Activated CD4-positive, alpha-beta memory T cell treated with anti-CD3 and anti-CD28 coated beads, Interleukin-2, amount 10 ng/mL, durations not matched to agents 7 days and 5 days (primary cell): ENCODE results near the gene LRFN3. TPM values are rescaled to one million over a fixed set of nuclear protein-coding genes. Genes with fewer than 3 reads are reported as not detected.
"Not testable (repeated sequence)": the region's sequence is repeated elsewhere in the genome, so short reads cannot be mapped to it uniquely, and the experiment has no call there.

Source experiments
- CTCF ChIA-PET: fragments of 350-600 bp; sonication (Branson Sonifier 250); formaldehyde crosslinking; loops from one replicate; lab custom pipeline; 2021; ENCODE audit warnings: antibody characterized with exemption, inconsistent platforms; lab: Charles Lee
- POLR2A ChIA-PET: fragments of 350-600 bp; sonication (Branson Sonifier 250); formaldehyde crosslinking; loops from one replicate; lab custom pipeline; 2021; ENCODE audit warnings: antibody characterized with exemption; lab: Charles Lee
- DNase-seq: peaks from one replicate; pipeline ENCODE4 v3.0.0-alpha.2; 2020
- H3K27ac Mint-ChIP-seq: one replicate; pipeline ENCODE4 v1.8.0; 2021; ENCODE audit warnings: mild to moderate bottlenecking, mixed read lengths
- H3K27me3 Mint-ChIP-seq: one replicate; pipeline ENCODE4 v1.8.0; 2021; ENCODE audit warnings: mixed read lengths
- H3K36me3 Mint-ChIP-seq: one replicate; pipeline ENCODE4 v1.8.0; 2021; ENCODE audit warnings: low read depth, mixed read lengths
- H3K4me1 Mint-ChIP-seq: one replicate; pipeline ENCODE4 v1.8.0; 2021; ENCODE audit warnings: mixed read lengths
- H3K4me3 Mint-ChIP-seq: one replicate; pipeline ENCODE4 v1.8.0; 2021; ENCODE audit warnings: mild to moderate bottlenecking, mixed read lengths
- H3K9me3 Mint-ChIP-seq: one replicate; pipeline ENCODE4 v1.8.0; 2021; ENCODE audit warnings: mixed read lengths
- total RNA-seq, 2 experiments: library from RNA; stranded (reverse); gene quantifications; one replicate each; pipeline ENCODE4 v1.2.3, GENCODE V29; 2021

LRFN3 gene
- total RNA-seq, result 10 to 100 TPM; 13.5 to 17.0 TPM

- H3K4me1 Mint-ChIP-seq, result peaks cover 44% of the 10 kb centered on the region
- POLR2A ChIA-PET, result no interaction called here
- peak within 1 kb of the TSS; percentile 84 for H3K4me3 Mint-ChIP-seq
- CTCF ChIA-PET, result no interaction called here
- H3K36me3 Mint-ChIP-seq, result peaks cover 3% of the 10 kb centered on the region
- no peaks in the 10 kb centered on the region for H3K27me3 Mint-ChIP-seq
- DNase-seq, result peak; percentile 74
- no peaks in the 10 kb centered on the region for H3K9me3 Mint-ChIP-seq
- H3K27ac Mint-ChIP-seq, result peak within 1 kb of the TSS; percentile 13
Observed at GRCh38 chr19:35935911-35936737, at the start of gene LRFN3. Gene LRFN3, plus strand, starts transcription at chr19:35936374. Its CDS starts 3,052 bp downstream, at chr19:35939426.

- Mint-ChIP-seq H3K9me3 (no peaks in the 10 kb centered on the region), H3K4me3 (no peak overlapping the region), H3K27ac (no peak overlapping the region), H3K27me3 (no peaks in the 10 kb centered on the region), H3K36me3 (peaks cover 49% of the 10 kb centered on the region), H3K4me1 (peaks cover 4% of the 10 kb centered on the region)
- DNase-seq, result no peak
- ChIA-PET CTCF (no interaction called here), POLR2A (interaction anchor here (0.7 kb wide), 1 partner anchor 44 kb away, joined by 3 read pairs; no protein-coding TSS in a partner anchor)
Observed at GRCh38 chr19:35887197-35887596, 49.0 kb upstream of the LRFN3 start.

GRCh38 chr19:35888398-35888797 lies 47.8 kb upstream of the LRFN3 start:
- H3K36me3 Mint-ChIP-seq, result peaks cover 59% of the 10 kb centered on the region
- H3K27me3 Mint-ChIP-seq, result no peaks in the 10 kb centered on the region
- H3K27ac Mint-ChIP-seq, result no peak overlapping the region

GRCh38 chr19:35889370-35890112 lies 46.6 kb upstream of the LRFN3 start:
- no peaks in the 10 kb centered on the region for H3K9me3 Mint-ChIP-seq
- no peaks in the 10 kb centered on the region for H3K27me3 Mint-ChIP-seq
- H3K36me3 Mint-ChIP-seq, result peaks cover 69% of the 10 kb centered on the region
- no peak for DNase-seq
- ChIA-PET CTCF (no interaction called here), POLR2A (no interaction called here)
- peaks cover 5% of the 10 kb centered on the region for H3K4me1 Mint-ChIP-seq
- no peak overlapping the region for H3K27ac Mint-ChIP-seq
- no peak overlapping the region for H3K4me3 Mint-ChIP-seq

More at GRCh38 chr19:35888398-35888797, 47.8 kb upstream of the LRFN3 start:
- Mint-ChIP-seq H3K4me3 (no peak overlapping the region), H3K4me1 (peaks cover 5% of the 10 kb centered on the region), H3K9me3 (no peaks in the 10 kb centered on the region)
- CTCF ChIA-PET, result no interaction called here
- POLR2A ChIA-PET, result no interaction called here
- DNase-seq, result no peak

DNA sequence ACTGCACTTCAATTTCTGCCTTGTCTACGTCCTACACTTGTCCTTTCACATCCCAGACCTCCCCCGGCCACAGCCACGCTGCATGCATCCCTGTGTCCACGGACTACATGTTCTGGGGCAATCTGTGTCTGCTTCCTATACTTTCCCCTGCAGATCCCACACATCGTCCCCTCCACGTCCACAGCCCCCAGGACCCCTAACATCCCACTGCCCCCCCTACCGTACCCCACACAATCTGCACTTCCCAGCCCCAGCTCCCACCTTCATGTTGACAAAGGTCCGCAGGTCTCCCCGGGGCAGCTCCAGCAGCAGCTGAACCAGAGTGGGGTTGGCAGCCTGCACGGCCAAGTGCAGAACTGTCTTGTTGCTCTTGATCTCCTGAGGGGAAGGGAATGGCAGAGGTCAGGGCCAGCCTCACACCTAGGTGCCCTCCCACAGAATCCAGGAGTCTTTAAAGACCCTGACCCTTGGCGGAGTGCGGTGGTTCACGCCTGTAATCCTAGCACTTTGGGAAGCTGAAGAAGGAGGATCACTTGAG lies 46.0 kb upstream of the LRFN3 start:
- POLR2A ChIA-PET, result no interaction called here
- H3K36me3 Mint-ChIP-seq, result peaks cover 71% of the 10 kb centered on the region

GRCh38 chr19:35891819-35892218 lies 44.4 kb upstream of the LRFN3 start:
- not testable (repeated sequence) for H3K27me3 Mint-ChIP-seq, H3K9me3 Mint-ChIP-seq, H3K27ac Mint-ChIP-seq, DNase-seq, H3K4me3 Mint-ChIP-seq
- POLR2A ChIA-PET, result interaction anchor here (0.6 to 1.3 kb wide), 3 partner anchors 11 to 39 kb away, joined by 4 to 5 read pairs (median 5); no protein-coding TSS in a partner anchor
- Mint-ChIP-seq H3K36me3 (peaks cover 72% of the 10 kb centered on the region), H3K4me1 (peaks cover 15% of the 10 kb centered on the region)
- CTCF ChIA-PET, result interaction anchor here (0.5 to 1.2 kb wide), 2 partner anchors 8 to 202 kb away, joined by 4 read pairs; no protein-coding TSS in a partner anchor

More for the DNA sequence above, 46.0 kb upstream of the LRFN3 start:
- DNase-seq, result no peak
- no peaks in the 10 kb centered on the region for H3K27me3 Mint-ChIP-seq
- H3K27ac Mint-ChIP-seq, result no peak overlapping the region
- H3K9me3 Mint-ChIP-seq, result no peaks in the 10 kb centered on the region
- no peak overlapping the region for H3K4me3 Mint-ChIP-seq
- peaks cover 7% of the 10 kb centered on the region for H3K4me1 Mint-ChIP-seq
- CTCF ChIA-PET, result no interaction called here

DNA sequence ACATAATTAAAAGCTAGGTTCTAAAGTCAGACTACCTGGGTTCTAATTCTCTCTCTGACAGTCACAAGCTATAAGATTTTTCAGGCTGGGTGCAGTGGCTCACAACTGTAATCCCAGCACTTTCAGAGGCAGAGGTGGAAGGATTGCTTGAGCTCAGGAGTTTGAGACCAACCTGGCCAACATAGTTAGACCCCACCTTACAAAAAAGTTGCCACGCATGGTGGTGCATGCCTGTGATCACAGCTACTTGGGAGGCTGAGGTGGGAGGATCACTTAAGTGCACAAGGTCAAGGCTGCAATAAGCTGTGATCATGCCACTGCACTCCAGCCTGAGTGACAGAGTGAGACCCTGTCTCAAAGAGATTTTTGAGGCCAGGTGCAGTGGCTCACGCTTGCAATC lies 41.8 kb upstream of the LRFN3 start:
- POLR2A ChIA-PET, result no interaction called here
- no peak overlapping the region for H3K27ac Mint-ChIP-seq
- CTCF ChIA-PET, result interaction anchor here (0.9 to 1.3 kb wide), 2 partner anchors 12 to 37 kb away, joined by 3 read pairs; no protein-coding TSS in a partner anchor
- H3K36me3 Mint-ChIP-seq, result peaks cover 69% of the 10 kb centered on the region
- H3K27me3 Mint-ChIP-seq, result no peaks in the 10 kb centered on the region
- H3K4me3 Mint-ChIP-seq, result no peak overlapping the region
- H3K4me1 Mint-ChIP-seq, result peaks cover 25% of the 10 kb centered on the region
- no peaks in the 10 kb centered on the region for H3K9me3 Mint-ChIP-seq
- DNase-seq, result no peak

- H3K4me1 Mint-ChIP-seq, result peaks cover 30% of the 10 kb centered on the region
- no peak overlapping the region for H3K27ac Mint-ChIP-seq
- ChIA-PET POLR2A (interaction anchor here (1.1 kb wide), 1 partner anchor 34 kb away, joined by 3 read pairs; no protein-coding TSS in a partner anchor), CTCF (no interaction called here)
- H3K9me3 Mint-ChIP-seq, result no peaks in the 10 kb centered on the region
- H3K36me3 Mint-ChIP-seq, result peaks cover 57% of the 10 kb centered on the region
- DNase-seq, result no peak
- H3K4me3 Mint-ChIP-seq, result peak overlapping the region; percentile 8
- H3K27me3 Mint-ChIP-seq, result no peaks in the 10 kb centered on the region
Observed at GRCh38 chr19:35895911-35896642, 40.1 kb upstream of the LRFN3 start.

DNA sequence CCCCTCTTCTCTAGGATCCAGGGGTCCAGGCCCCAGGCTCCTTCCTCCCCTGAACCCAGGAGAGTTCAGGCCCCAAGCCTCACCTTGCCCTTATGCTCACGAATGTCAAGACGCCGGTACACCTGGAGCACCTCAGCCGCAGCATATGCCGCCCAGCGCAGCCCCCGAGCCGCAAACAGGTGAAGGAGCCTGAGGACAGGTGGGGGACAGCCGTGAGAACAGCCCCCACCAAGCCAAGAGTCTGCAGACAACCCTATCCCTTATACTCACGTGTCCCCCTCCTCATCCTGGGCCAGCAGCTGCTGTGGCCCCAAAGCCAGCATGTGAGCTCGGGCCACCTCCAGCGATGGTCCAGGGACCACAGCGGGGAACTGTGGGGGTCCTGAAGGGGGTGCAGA lies 39.5 kb upstream of the LRFN3 start:
- CTCF ChIA-PET, result interaction anchor here (0.7 to 2.4 kb wide), 2 partner anchors 13 to 35 kb away, joined by 4 to 9 read pairs; no protein-coding TSS in a partner anchor

GRCh38 chr19:35897706-35898451 lies 38.3 kb upstream of the LRFN3 start:
- H3K27ac Mint-ChIP-seq, result peak overlapping the region; percentile 95
- peaks cover 42% of the 10 kb centered on the region for H3K4me1 Mint-ChIP-seq
- H3K36me3 Mint-ChIP-seq, result peaks cover 51% of the 10 kb centered on the region
- no peaks in the 10 kb centered on the region for H3K9me3 Mint-ChIP-seq
- ChIA-PET POLR2A (interaction anchor here (0.8 to 1.5 kb wide), 5 partner anchors 14 to 56 kb away, joined by 3 to 10 read pairs (median 9); no protein-coding TSS in a partner anchor), CTCF (interaction anchor here (2.4 kb wide), 1 partner anchor 33 kb away, joined by 9 read pairs; no protein-coding TSS in a partner anchor)
- DNase-seq, result no peak
- H3K27me3 Mint-ChIP-seq, result no peaks in the 10 kb centered on the region
- H3K4me3 Mint-ChIP-seq, result peak overlapping the region; percentile 94

More for the DNA sequence above, 39.5 kb upstream of the LRFN3 start:
- POLR2A ChIA-PET, result interaction anchor here (1.1 kb wide), 1 partner anchor 33 kb away, joined by 3 read pairs; no protein-coding TSS in a partner anchor
- DNase-seq, result no peak
- H3K9me3 Mint-ChIP-seq, result no peaks in the 10 kb centered on the region
- H3K27ac Mint-ChIP-seq, result no peak overlapping the region
- no peak overlapping the region for H3K4me3 Mint-ChIP-seq
- no peaks in the 10 kb centered on the region for H3K27me3 Mint-ChIP-seq
- peaks cover 32% of the 10 kb centered on the region for H3K4me1 Mint-ChIP-seq
- H3K36me3 Mint-ChIP-seq, result peaks cover 56% of the 10 kb centered on the region

GRCh38 chr19:35898499-35898809 lies 37.7 kb upstream of the LRFN3 start:
- H3K27me3 Mint-ChIP-seq, result no peaks in the 10 kb centered on the region
- H3K36me3 Mint-ChIP-seq, result peaks cover 51% of the 10 kb centered on the region
- ChIA-PET POLR2A (interaction anchor here (0.8 to 1.5 kb wide), 5 partner anchors 15 to 55 kb away, joined by 3 to 10 read pairs (median 9); no protein-coding TSS in a partner anchor), CTCF (interaction anchor here (2.4 kb wide), 1 partner anchor 33 kb away, joined by 9 read pairs; no protein-coding TSS in a partner anchor)
- H3K4me1 Mint-ChIP-seq, result peaks cover 44% of the 10 kb centered on the region
- H3K4me3 Mint-ChIP-seq, result peak overlapping the region; percentile 94
- no peak for DNase-seq
- no peaks in the 10 kb centered on the region for H3K9me3 Mint-ChIP-seq
- H3K27ac Mint-ChIP-seq, result peak overlapping the region; percentile 95
